ENCODE data around the gene ODC1. TPM values are rescaled to one million over a fixed set of nuclear protein-coding genes. Genes with fewer than 3 reads are reported as not detected.
"Not testable (repeated sequence)": the region's sequence is repeated elsewhere in the genome, so short reads cannot be mapped to it uniquely, and the experiment has no call there.

ODC1 gene
- polyA plus RNA-seq, 1 of the 3 experiments (the other 2 are of a cell fraction) = 253 TPM

DNA sequence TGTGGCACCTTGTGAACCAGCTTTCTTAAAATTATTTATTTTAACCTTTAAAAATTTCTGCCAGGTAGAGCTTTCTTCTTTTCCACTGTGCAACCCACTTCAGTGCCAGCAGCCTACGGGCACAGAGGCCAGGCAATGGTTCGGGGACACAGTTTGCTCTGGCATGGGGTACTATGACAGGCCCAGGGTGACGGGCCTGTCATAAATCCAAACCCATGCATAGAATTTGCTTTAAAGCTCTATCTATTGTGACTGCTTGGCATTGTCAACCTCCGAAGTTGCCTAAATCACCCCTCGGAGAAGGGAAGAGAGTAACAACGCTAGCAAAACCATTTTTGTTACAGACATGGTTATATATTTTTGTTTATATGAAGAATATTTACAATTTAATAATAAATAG is 1.5 kb downstream of the ODC1 start (continued):
- TF ChIP-seq, protein P1, sequence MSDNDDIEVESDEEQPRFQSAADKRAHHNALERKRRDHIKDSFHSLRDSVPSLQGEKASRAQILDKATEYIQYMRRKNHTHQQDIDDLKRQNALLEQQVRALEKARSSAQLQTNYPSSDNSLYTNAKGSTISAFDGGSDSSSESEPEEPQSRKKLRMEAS (IDR thresholded peaks at IDR 0.05; ENCODE audit: low read depth) = no peak
- no peak for TF ChIP-seq SMC3 (IDR thresholded peaks at IDR 0.05; ENCODE audit: low read depth, low read length)
- TF ChIP-seq YY1 (IDR thresholded peaks at IDR 0.05; ENCODE audit: low read depth) = no peak
- TF ChIP-seq CTCF (IDR thresholded peaks at IDR 0.05) = no peak

- DNase-seq = no peak
Observed at GRCh38 chr2:10444463-10444862, 3.7 kb downstream of the ODC1 start.

GRCh38 chr2:10442469-10443126 is 5.5 kb downstream of the ODC1 start:
- H3K9me3 ChIP-seq; H3K4me2 ChIP-seq; H3K9ac ChIP-seq; DNase-seq; H3K9me2 ChIP-seq; H3K27me3 ChIP-seq (ENCODE audit: insufficient read depth); H3K27ac ChIP-seq (ENCODE audit: low read depth in 2 of 2, low read length in 1 of 2); H2AFZ ChIP-seq (ENCODE audit: low read depth); H3K4me3 ChIP-seq (ENCODE audit: low read depth in 2 of 2, low read length in 1 of 2): not testable (repeated sequence)
- peaks cover 16 to 22% of the 10 kb centered on the region in 2 experiments for H3K4me1 ChIP-seq (ENCODE audit: control insufficient read depth in 1 of 2, insufficient read depth in 2 of 2, low read depth in 1 of 2, low read length in 1 of 2)
- H3K36me3 ChIP-seq (replicated peaks in 1 of 2; ENCODE audit: control insufficient read depth in 1 of 2, insufficient read depth in 2 of 2, low read length in 1 of 2) = peaks cover 66% of the 10 kb centered on the region in 2 experiments
- CTCF ChIA-PET = interaction anchor here (1.0 to 14.3 kb wide), 4 partner anchors 6 to 367 kb away, joined by 3 to 373 read pairs (median 71); partner anchors contain the start of gene CYS1
- H3K79me2 ChIP-seq (ENCODE audit: insufficient read depth) = peaks cover 53% of the 10 kb centered on the region
- peaks cover 66% of the 10 kb centered on the region for H4K20me1 ChIP-seq (ENCODE audit: insufficient read depth)
- H3F3A ChIP-seq (replicated peaks; ENCODE audit: insufficient read depth) = peaks cover 45% of the 10 kb centered on the region
- POLR2A ChIA-PET = interaction anchor here (1.2 kb wide), 1 partner anchor 9 kb away, joined by 3 read pairs; no protein-coding TSS in a partner anchor
- WGBS (ENCODE audit: low lambda C conversion rate) = 89% methylated on average over 2 of the region's 2 CpGs

More at GRCh38 chr2:10444463-10444862, 3.7 kb downstream of the ODC1 start:
- Histone ChIP-seq H3F3A (replicated peaks; ENCODE audit: insufficient read depth) (peaks cover 27% of the 10 kb centered on the region), H3K9me3 (no peaks in the 10 kb centered on the region), H3K27me3 (ENCODE audit: insufficient read depth) (no peaks in the 10 kb centered on the region), H3K36me3 (replicated peaks in 1 of 2; ENCODE audit: control insufficient read depth in 1 of 2, insufficient read depth in 2 of 2, low read length in 1 of 2) (peaks cover 57 to 58% of the 10 kb centered on the region in 2 experiments), H2AFZ (ENCODE audit: low read depth) (no peak overlapping the region), H3K4me3 (ENCODE audit: low read depth in 2 of 2, low read length in 1 of 2) (no peak overlapping the region), H3K4me2 (peak overlapping the region; percentile 96; the same call in 1 of the 2 replicates), H3K27ac (ENCODE audit: low read depth in 2 of 2, low read length in 1 of 2) (no peak overlapping the region), H3K79me2 (ENCODE audit: insufficient read depth) (peaks cover 57% of the 10 kb centered on the region), H3K9ac (no peak overlapping the region), H3K4me1 (ENCODE audit: control insufficient read depth in 1 of 2, insufficient read depth in 2 of 2, low read depth in 1 of 2, low read length in 1 of 2) (peaks cover 20 to 22% of the 10 kb centered on the region in 2 experiments), H4K20me1 (ENCODE audit: insufficient read depth) (peaks cover 67% of the 10 kb centered on the region), H3K9me2 (no peaks in the 10 kb centered on the region)
- TF ChIP-seq TCF12 (IDR thresholded peaks at IDR 0.05) (no peak), POLR2AphosphoS5 (IDR thresholded peaks at IDR 0.05; ENCODE audit: low read depth, low read length) (no peak), NFIC (IDR thresholded peaks at IDR 0.05; ENCODE audit: borderline replicate concordance) (no peak), TAF1 (IDR thresholded peaks at IDR 0.05; ENCODE audit: borderline replicate concordance, low read depth, low read length) (no peak), REST (IDR thresholded peaks at IDR 0.05; ENCODE audit: low read depth, low read length) (no peak), YY1 (IDR thresholded peaks at IDR 0.05; ENCODE audit: low read depth) (no peak), GABPA (IDR thresholded peaks at IDR 0.05; ENCODE audit: low read depth) (no peak), EZH2phosphoT487 (IDR thresholded peaks at IDR 0.05; ENCODE audit: borderline replicate concordance, low read depth) (no peak), RXRA (IDR thresholded peaks at IDR 0.05; ENCODE audit: borderline replicate concordance, low read depth) (no peak), GATA2 (CRISPR knock-in tag; IDR thresholded peaks at IDR 0.05) (no peak), MEF2A (IDR thresholded peaks at IDR 0.05; ENCODE audit: borderline replicate concordance, low read depth) (no peak), SMC3 (IDR thresholded peaks at IDR 0.05; ENCODE audit: low read depth, low read length) (no peak), FOXJ3 (CRISPR knock-in tag; IDR thresholded peaks at IDR 0.05) (no peak), NRF1 (IDR thresholded peaks at IDR 0.05; ENCODE audit: low read depth, low read length) (no peak)
- CTCF ChIA-PET = interaction anchor here (0.9 to 9.9 kb wide), 9 partner anchors 7 to 372 kb away, joined by 3 to 138 read pairs (median 5); no protein-coding TSS in a partner anchor
- POLR2A ChIA-PET = no interaction called here
- 95% methylated on average over 5 of the region's 5 CpGs for WGBS (ENCODE audit: low lambda C conversion rate)
